GM12878 (cell line): ENCODE results near the gene CYP1A1.

Experiments
- BCL3 ChIP-seq: IDR thresholded peaks from 2 replicates; pipeline ENCODE4 v1.6.1; 2011; ENCODE audit warnings: borderline replicate concordance, low read depth, mild to moderate bottlenecking, moderate library complexity, low read length; ENCODE audit not compliant: insufficient read depth, poor library complexity, severe bottlenecking
- CTCF ChIP-seq, 3 experiments: IDR thresholded peaks in 2 of 3; conservative IDR thresholded peaks in 1 of 3; 2 replicates each; pipeline ENCODE4 v1.5.1; 2011; ENCODE audit warnings: low read depth in 3 of 3, low read length in 3 of 3, mild to moderate bottlenecking in 3 of 3, control low read depth in 2 of 3, moderate library complexity in 2 of 3, inconsistent platforms in 1 of 3, mixed read lengths in 1 of 3; ENCODE audit not compliant: control insufficient read depth in 2 of 3, insufficient read depth in 1 of 3; ENCODE audit errors: extremely low read depth in 1 of 3
- EP300 ChIP-seq, 2 experiments: fragments of 150-350 bp in 1 of 2; IDR thresholded peaks; 2 replicates each; pipeline ENCODE4 v1.6.1; 2011 to 2012; ENCODE audit warnings: low read depth in 2 of 2, low read length in 2 of 2, borderline replicate concordance in 1 of 2, improper control_type of control experiment in 1 of 2, inconsistent platforms in 1 of 2; ENCODE audit not compliant: control insufficient read depth in 1 of 2
- EZH2 ChIP-seq: IDR thresholded peaks from 2 replicates; pipeline ENCODE4 v1.6.1; 2012; ENCODE audit warnings: low read depth, mild to moderate bottlenecking, control low read depth, inconsistent platforms, low read length, borderline replicate concordance; ENCODE audit not compliant: control insufficient read depth
- MXI1 ChIP-seq: fragments of 150-350 bp; IDR thresholded peaks from 2 replicates; pipeline ENCODE4 v1.6.1; 2011; ENCODE audit warnings: low read depth, mild to moderate bottlenecking, inconsistent platforms, low read length, improper control_type of control experiment
- MYC ChIP-seq: IDR thresholded peaks from 2 replicates; pipeline ENCODE4 v1.6.1; 2011; ENCODE audit warnings: mild to moderate bottlenecking, low read length, moderate library complexity, inconsistent platforms; ENCODE audit not compliant: insufficient read depth, insufficient replicate concordance, insufficient read length, severe bottlenecking
- POLR2A ChIP-seq: IDR thresholded peaks from 2 replicates; pipeline ENCODE4 v1.6.1; 2011; ENCODE audit warnings: low read depth, mild to moderate bottlenecking, low read length
- POLR2AphosphoS5 ChIP-seq: IDR thresholded peaks from 2 replicates; pipeline ENCODE4 v1.6.1; 2011; ENCODE audit warnings: mild to moderate bottlenecking, low read length, inconsistent platforms
- SMAD1 ChIP-seq: fragments of 450-650 bp; IDR thresholded peaks from 2 replicates; pipeline ENCODE4 v1.6.1; 2018; ENCODE audit warnings: mild to moderate bottlenecking, low read depth; ENCODE audit not compliant: partially characterized antibody
- SMC3 ChIP-seq: IDR thresholded peaks from 2 replicates; pipeline ENCODE4 v1.6.1; 2011; ENCODE audit warnings: low read length, improper control_type of control experiment, borderline replicate concordance
- USF1 ChIP-seq: IDR thresholded peaks from 2 replicates; pipeline ENCODE4 v1.6.1; 2011; ENCODE audit warnings: borderline replicate concordance, low read depth, mild to moderate bottlenecking, moderate library complexity, mixed read lengths, low read length; ENCODE audit not compliant: insufficient read depth; ENCODE audit errors: extremely low read length
- YBX1 ChIP-seq: fragments of 450-650 bp; IDR thresholded peaks from 2 replicates; pipeline ENCODE4 v1.6.1; 2016; ENCODE audit warnings: antibody characterized with exemption
- ZBED1 ChIP-seq: IDR thresholded peaks from 2 replicates; pipeline ENCODE4 v1.6.1; 2016; ENCODE audit warnings: borderline replicate concordance
- ZNF217 ChIP-seq: fragments of 450-650 bp; IDR thresholded peaks from 2 replicates; pipeline ENCODE4 v1.6.1; 2017; ENCODE audit warnings: antibody characterized with exemption, mild to moderate bottlenecking

GRCh38 chr15:74674161-74674560, 51.2 kb downstream of the CYP1A1 start:
- TF ChIP-seq ZNF217 (no peak), CTCF (IDR thresholded peaks at IDR 0.05 in 2 of 3, conservative IDR thresholded peaks at IDR 0.05 in 1 of 3; ENCODE audit: control insufficient read depth in 2 of 3, extremely low read depth in 1 of 3, insufficient read depth in 1 of 3, low read depth in 3 of 3, low read length in 3 of 3) (no peak), USF1 (no peak), POLR2AphosphoS5 (no peak), BCL3 (no peak), YBX1 (no peak), EZH2 (no peak), SMAD1 (no peak), EP300 (IDR thresholded peaks at IDR 0.05; ENCODE audit: borderline replicate concordance in 1 of 2, control insufficient read depth in 1 of 2, low read depth in 2 of 2, low read length in 2 of 2) (no peak), ZBED1 (no peak), POLR2A (no peak), MXI1 (no peak), SMC3 (no peak), MYC (no peak)
